ENCODE measurements around the gene MIEF2. TPM values are rescaled to one million over a fixed set of nuclear protein-coding genes. Genes with fewer than 3 reads are reported as not detected.

MIEF2 gene
- total and polyA plus RNA-seq, 10 of the 15 experiments (the other 5 are each of a cell fraction or from before 2014, with no cell fraction given) = 0.16 to 9.2 (median 4.1) TPM

DNA sequence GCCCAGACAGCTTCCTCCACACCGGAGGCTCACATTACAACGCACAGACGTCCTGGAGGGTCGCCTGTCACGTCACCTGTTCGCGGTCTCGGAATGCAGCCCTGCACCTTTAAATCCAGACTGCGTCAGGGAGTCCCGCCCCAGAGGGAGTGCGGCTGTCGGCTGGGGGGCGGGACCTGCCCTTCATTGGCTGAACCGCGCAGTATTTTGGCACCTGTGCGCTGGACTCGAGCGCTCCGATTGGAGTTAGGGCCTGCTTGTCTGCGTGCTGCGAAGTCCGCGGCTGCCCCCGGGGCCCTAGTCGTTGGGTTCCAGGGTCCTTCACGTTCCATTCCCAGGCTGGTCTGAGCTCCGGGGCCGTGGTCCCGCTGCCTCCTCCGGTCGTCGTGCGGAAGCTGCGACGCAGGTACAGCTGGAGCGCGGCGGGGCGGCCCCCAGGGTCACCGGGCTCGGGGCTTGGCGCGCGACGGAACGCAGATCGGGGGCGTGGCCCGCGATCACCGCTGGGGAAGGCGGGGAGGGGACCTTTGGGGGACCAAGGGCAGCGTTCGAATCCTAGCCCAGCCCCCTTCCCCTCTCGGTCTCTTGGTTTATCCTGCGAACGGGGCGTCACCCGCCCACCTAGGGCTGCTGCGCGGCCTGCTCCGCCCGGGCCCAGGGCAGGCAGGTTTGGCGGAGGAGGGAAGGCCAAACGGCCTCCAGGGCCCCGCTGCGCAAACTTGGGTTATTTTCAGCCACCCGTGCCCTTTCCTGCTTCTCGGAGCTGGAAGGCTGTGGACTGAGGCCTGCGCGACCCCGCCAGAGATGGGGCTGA lies at the start of gene MIEF2 (continued):
- TF ChIP-seq ZZZ3 (IDR thresholded peaks at IDR 0.05; ENCODE audit: control insufficient read depth, insufficient read length, low read depth) = no peak
- TF ChIP-seq, protein P1, sequence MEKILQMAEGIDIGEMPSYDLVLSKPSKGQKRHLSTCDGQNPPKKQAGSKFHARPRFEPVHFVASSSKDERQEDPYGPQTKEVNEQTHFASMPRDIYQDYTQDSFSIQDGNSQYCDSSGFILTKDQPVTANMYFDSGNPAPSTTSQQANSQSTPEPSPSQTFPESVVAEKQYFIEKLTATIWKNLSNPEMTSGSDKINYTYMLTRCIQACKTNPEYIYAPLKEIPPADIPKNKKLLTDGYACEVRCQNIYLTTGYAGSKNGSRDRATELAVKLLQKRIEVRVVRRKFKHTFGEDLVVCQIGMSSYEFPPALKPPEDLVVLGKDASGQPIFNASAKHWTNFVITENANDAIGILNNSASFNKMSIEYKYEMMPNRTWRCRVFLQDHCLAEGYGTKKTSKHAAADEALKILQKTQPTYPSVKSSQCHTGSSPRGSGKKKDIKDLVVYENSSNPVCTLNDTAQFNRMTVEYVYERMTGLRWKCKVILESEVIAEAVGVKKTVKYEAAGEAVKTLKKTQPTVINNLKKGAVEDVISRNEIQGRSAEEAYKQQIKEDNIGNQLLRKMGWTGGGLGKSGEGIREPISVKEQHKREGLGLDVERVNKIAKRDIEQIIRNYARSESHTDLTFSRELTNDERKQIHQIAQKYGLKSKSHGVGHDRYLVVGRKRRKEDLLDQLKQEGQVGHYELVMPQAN (conservative IDR thresholded peaks at IDR 0.05) = peak; percentile 38; the same call in 1 of the 2 replicates
- TF ChIP-seq ESRRA (IDR thresholded peaks at IDR 0.05; ENCODE audit: low read length) = no peak
- no peak for TF ChIP-seq BRCA1 (IDR thresholded peaks at IDR 0.05; ENCODE audit: low read depth, low read length)
- TF ChIP-seq HDGF (IDR thresholded peaks at IDR 0.05) = peak; percentile 88
- TF ChIP-seq PAX8 (IDR thresholded peaks at IDR 0.05) = no peak
- 0 out of 2 replicates have a peak, but pooled peaks have one; percentile 31 for TF ChIP-seq NBN (IDR thresholded peaks at IDR 0.05)
- no peak for TF ChIP-seq GABPA (IDR thresholded peaks at IDR 0.05; ENCODE audit: low read depth)
- TF ChIP-seq, protein P2, sequence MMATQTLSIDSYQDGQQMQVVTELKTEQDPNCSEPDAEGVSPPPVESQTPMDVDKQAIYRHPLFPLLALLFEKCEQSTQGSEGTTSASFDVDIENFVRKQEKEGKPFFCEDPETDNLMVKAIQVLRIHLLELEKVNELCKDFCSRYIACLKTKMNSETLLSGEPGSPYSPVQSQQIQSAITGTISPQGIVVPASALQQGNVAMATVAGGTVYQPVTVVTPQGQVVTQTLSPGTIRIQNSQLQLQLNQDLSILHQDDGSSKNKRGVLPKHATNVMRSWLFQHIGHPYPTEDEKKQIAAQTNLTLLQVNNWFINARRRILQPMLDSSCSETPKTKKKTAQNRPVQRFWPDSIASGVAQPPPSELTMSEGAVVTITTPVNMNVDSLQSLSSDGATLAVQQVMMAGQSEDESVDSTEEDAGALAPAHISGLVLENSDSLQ (IDR thresholded peaks at IDR 0.05) = peak; percentile 99
- TF ChIP-seq, protein P3, sequence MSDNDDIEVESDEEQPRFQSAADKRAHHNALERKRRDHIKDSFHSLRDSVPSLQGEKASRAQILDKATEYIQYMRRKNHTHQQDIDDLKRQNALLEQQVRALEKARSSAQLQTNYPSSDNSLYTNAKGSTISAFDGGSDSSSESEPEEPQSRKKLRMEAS (IDR thresholded peaks at IDR 0.05; ENCODE audit: low read depth, low read length) = peak; percentile 41
- no peak for TF ChIP-seq NFXL1 (IDR thresholded peaks at IDR 0.05; ENCODE audit: borderline replicate concordance)
- 0 out of 3 replicates have a peak, but pooled peaks have one; percentile 8 for TF ChIP-seq POU2F2 (IDR thresholded peaks at IDR 0.05; ENCODE audit: borderline replicate concordance, low read depth, low read length)
- TF ChIP-seq HCFC1 (IDR thresholded peaks at IDR 0.05; ENCODE audit: low read length) = peak; percentile 19; the same call in 1 of the 2 replicates
- peak; percentile 66; the same call in 1 of the 2 replicates for TF ChIP-seq LARP7 (IDR thresholded peaks at IDR 0.05)
- TF ChIP-seq, protein P4, sequence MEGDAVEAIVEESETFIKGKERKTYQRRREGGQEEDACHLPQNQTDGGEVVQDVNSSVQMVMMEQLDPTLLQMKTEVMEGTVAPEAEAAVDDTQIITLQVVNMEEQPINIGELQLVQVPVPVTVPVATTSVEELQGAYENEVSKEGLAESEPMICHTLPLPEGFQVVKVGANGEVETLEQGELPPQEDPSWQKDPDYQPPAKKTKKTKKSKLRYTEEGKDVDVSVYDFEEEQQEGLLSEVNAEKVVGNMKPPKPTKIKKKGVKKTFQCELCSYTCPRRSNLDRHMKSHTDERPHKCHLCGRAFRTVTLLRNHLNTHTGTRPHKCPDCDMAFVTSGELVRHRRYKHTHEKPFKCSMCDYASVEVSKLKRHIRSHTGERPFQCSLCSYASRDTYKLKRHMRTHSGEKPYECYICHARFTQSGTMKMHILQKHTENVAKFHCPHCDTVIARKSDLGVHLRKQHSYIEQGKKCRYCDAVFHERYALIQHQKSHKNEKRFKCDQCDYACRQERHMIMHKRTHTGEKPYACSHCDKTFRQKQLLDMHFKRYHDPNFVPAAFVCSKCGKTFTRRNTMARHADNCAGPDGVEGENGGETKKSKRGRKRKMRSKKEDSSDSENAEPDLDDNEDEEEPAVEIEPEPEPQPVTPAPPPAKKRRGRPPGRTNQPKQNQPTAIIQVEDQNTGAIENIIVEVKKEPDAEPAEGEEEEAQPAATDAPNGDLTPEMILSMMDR (IDR thresholded peaks at IDR 0.05 in 2 of 3, conservative IDR thresholded peaks at IDR 0.05 in 1 of 3; ENCODE audit: control insufficient read depth in 2 of 3, extremely low read depth in 1 of 3, insufficient read depth in 1 of 3, low read depth in 3 of 3, low read length in 3 of 3) = no peak
- TF ChIP-seq IKZF2 (IDR thresholded peaks at IDR 0.05) = 0 out of 4 replicates have a peak, but pooled peaks of 1 of the 2 experiments have one; percentile 43
- TF ChIP-seq, protein P5, sequence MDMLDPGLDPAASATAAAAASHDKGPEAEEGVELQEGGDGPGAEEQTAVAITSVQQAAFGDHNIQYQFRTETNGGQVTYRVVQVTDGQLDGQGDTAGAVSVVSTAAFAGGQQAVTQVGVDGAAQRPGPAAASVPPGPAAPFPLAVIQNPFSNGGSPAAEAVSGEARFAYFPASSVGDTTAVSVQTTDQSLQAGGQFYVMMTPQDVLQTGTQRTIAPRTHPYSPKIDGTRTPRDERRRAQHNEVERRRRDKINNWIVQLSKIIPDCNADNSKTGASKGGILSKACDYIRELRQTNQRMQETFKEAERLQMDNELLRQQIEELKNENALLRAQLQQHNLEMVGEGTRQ (IDR thresholded peaks at IDR 0.05; ENCODE audit: borderline replicate concordance, low read depth, low read length) = no peak; the same call in 1 of the 2 replicates
- TF ChIP-seq CEBPB (IDR thresholded peaks at IDR 0.05; ENCODE audit: borderline replicate concordance in 1 of 2, low read depth in 2 of 2, low read length in 2 of 2) = no peak
- TF ChIP-seq NRF1 (conservative IDR thresholded peaks at IDR 0.05; ENCODE audit: low read depth, low read length) = 0 out of 2 replicates have a peak, but pooled peaks have one; percentile 11
- TF ChIP-seq BACH1 (IDR thresholded peaks at IDR 0.05; ENCODE audit: borderline replicate concordance) = no peak
- TF ChIP-seq, protein P6, sequence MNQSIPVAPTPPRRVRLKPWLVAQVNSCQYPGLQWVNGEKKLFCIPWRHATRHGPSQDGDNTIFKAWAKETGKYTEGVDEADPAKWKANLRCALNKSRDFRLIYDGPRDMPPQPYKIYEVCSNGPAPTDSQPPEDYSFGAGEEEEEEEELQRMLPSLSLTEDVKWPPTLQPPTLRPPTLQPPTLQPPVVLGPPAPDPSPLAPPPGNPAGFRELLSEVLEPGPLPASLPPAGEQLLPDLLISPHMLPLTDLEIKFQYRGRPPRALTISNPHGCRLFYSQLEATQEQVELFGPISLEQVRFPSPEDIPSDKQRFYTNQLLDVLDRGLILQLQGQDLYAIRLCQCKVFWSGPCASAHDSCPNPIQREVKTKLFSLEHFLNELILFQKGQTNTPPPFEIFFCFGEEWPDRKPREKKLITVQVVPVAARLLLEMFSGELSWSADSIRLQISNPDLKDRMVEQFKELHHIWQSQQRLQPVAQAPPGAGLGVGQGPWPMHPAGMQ (IDR thresholded peaks at IDR 0.05; ENCODE audit: borderline replicate concordance) = no peak
- TF ChIP-seq MEF2A (IDR thresholded peaks at IDR 0.05; ENCODE audit: insufficient read depth, low read depth, low read length) = no peak
- TF ChIP-seq ZNF24 (IDR thresholded peaks at IDR 0.05) = no peak

All from GM12878 (cell line).